Measurements from ENCODE around the gene RAPGEF5. TPM values are rescaled to one million over a fixed set of nuclear protein-coding genes. Genes with fewer than 3 reads are reported as not detected.

The RAPGEF5 gene
- polyA plus RNA-seq, 1 donor = 29.8 TPM

GRCh38 chr7:22292531-22292930 is 64.4 kb downstream of the RAPGEF5 start:
- DNase-seq = no peak
- no peaks in the 10 kb centered on the region for H3K27me3 ChIP-seq (ENCODE audit: control insufficient read depth, insufficient read depth, low read length)
- H3K4me3 ChIP-seq (ENCODE audit: low read length) = no peak overlapping the region
- 83% methylated on average over 1 of the region's 3 CpGs for WGBS (ENCODE audit: insufficient coverage, low lambda C conversion rate)
- H3K4me1 ChIP-seq (ENCODE audit: control insufficient read depth, insufficient read depth, low read length) = no peaks in the 10 kb centered on the region
- peaks cover 22% of the 10 kb centered on the region for H3K36me3 ChIP-seq (ENCODE audit: control insufficient read depth, insufficient read depth, low read length)
- no peak overlapping the region for H3K27ac ChIP-seq (ENCODE audit: low read length)
- H3K9me3 ChIP-seq (ENCODE audit: control insufficient read depth, low read depth, low read length) = no peaks in the 10 kb centered on the region

GRCh38 chr7:22291977-22292376 is 65.0 kb downstream of the RAPGEF5 start:
- H3K36me3 ChIP-seq (ENCODE audit: control insufficient read depth, insufficient read depth, low read length) = peaks cover 22% of the 10 kb centered on the region
- no peaks in the 10 kb centered on the region for H3K4me1 ChIP-seq (ENCODE audit: control insufficient read depth, insufficient read depth, low read length)
- H3K9me3 ChIP-seq (ENCODE audit: control insufficient read depth, low read depth, low read length) = no peaks in the 10 kb centered on the region
- no peaks in the 10 kb centered on the region for H3K27me3 ChIP-seq (ENCODE audit: control insufficient read depth, insufficient read depth, low read length)
- DNase-seq = no peak
- no peak overlapping the region for H3K4me3 ChIP-seq (ENCODE audit: low read length)
- WGBS (ENCODE audit: insufficient coverage, low lambda C conversion rate) = no CpG with 5 or more reads among the region's 2 CpGs
- no peak overlapping the region for H3K27ac ChIP-seq (ENCODE audit: low read length)

GRCh38 chr7:22288202-22288601 is 68.8 kb downstream of the RAPGEF5 start:
- Histone ChIP-seq H3K27ac (ENCODE audit: low read length) (no peak overlapping the region), H3K27me3 (ENCODE audit: control insufficient read depth, insufficient read depth, low read length) (no peaks in the 10 kb centered on the region), H3K36me3 (ENCODE audit: control insufficient read depth, insufficient read depth, low read length) (peaks cover 13% of the 10 kb centered on the region), H3K9me3 (ENCODE audit: control insufficient read depth, low read depth, low read length) (no peaks in the 10 kb centered on the region), H3K4me3 (ENCODE audit: low read length) (no peak overlapping the region), H3K4me1 (ENCODE audit: control insufficient read depth, insufficient read depth, low read length) (no peaks in the 10 kb centered on the region)
- no peak for DNase-seq
- 80% methylated on average over 1 of the region's 6 CpGs for WGBS (ENCODE audit: insufficient coverage, low lambda C conversion rate)

GRCh38 chr7:22287412-22287811 is 69.5 kb downstream of the RAPGEF5 start:
- DNase-seq = no peak
- Histone ChIP-seq H3K27me3 (ENCODE audit: control insufficient read depth, insufficient read depth, low read length) (no peaks in the 10 kb centered on the region), H3K9me3 (ENCODE audit: control insufficient read depth, low read depth, low read length) (no peaks in the 10 kb centered on the region), H3K27ac (ENCODE audit: low read length) (no peak overlapping the region), H3K4me1 (ENCODE audit: control insufficient read depth, insufficient read depth, low read length) (no peaks in the 10 kb centered on the region), H3K36me3 (ENCODE audit: control insufficient read depth, insufficient read depth, low read length) (peaks cover 10% of the 10 kb centered on the region), H3K4me3 (ENCODE audit: low read length) (no peak overlapping the region)
- WGBS (ENCODE audit: insufficient coverage, low lambda C conversion rate) = no CpG with 5 or more reads among the region's 2 CpGs

- H3K4me3 ChIP-seq (ENCODE audit: low read length) = no peak overlapping the region
- H3K36me3 ChIP-seq (ENCODE audit: control insufficient read depth, insufficient read depth, low read length) = peaks cover 10% of the 10 kb centered on the region
- no peaks in the 10 kb centered on the region for H3K9me3 ChIP-seq (ENCODE audit: control insufficient read depth, low read depth, low read length)
- H3K27me3 ChIP-seq (ENCODE audit: control insufficient read depth, insufficient read depth, low read length) = no peaks in the 10 kb centered on the region
- H3K4me1 ChIP-seq (ENCODE audit: control insufficient read depth, insufficient read depth, low read length) = no peaks in the 10 kb centered on the region
- DNase-seq = no peak
- no peak overlapping the region for H3K27ac ChIP-seq (ENCODE audit: low read length)
- 60% methylated on average over 1 of the region's 2 CpGs for WGBS (ENCODE audit: insufficient coverage, low lambda C conversion rate)
These were observed 70.5 kb downstream of the RAPGEF5 start for GRCh38 chr7:22286436-22286835.

- no peak overlapping the region for H3K27ac ChIP-seq (ENCODE audit: low read length)
- WGBS (ENCODE audit: insufficient coverage, low lambda C conversion rate) = 88% methylated on average over 1 of the region's 2 CpGs
- no peak overlapping the region for H3K4me3 ChIP-seq (ENCODE audit: low read length)
- H3K9me3 ChIP-seq (ENCODE audit: control insufficient read depth, low read depth, low read length) = no peaks in the 10 kb centered on the region
- no peaks in the 10 kb centered on the region for H3K36me3 ChIP-seq (ENCODE audit: control insufficient read depth, insufficient read depth, low read length)
- no peaks in the 10 kb centered on the region for H3K4me1 ChIP-seq (ENCODE audit: control insufficient read depth, insufficient read depth, low read length)
- DNase-seq = no peak
- no peaks in the 10 kb centered on the region for H3K27me3 ChIP-seq (ENCODE audit: control insufficient read depth, insufficient read depth, low read length)
These were observed 75.5 kb downstream of the RAPGEF5 start for GRCh38 chr7:22281481-22281880.

GRCh38 chr7:22280031-22280430 is 76.9 kb downstream of the RAPGEF5 start:
- Histone ChIP-seq H3K27me3 (ENCODE audit: control insufficient read depth, insufficient read depth, low read length) (no peaks in the 10 kb centered on the region), H3K9me3 (ENCODE audit: control insufficient read depth, low read depth, low read length) (no peaks in the 10 kb centered on the region), H3K36me3 (ENCODE audit: control insufficient read depth, insufficient read depth, low read length) (no peaks in the 10 kb centered on the region), H3K4me1 (ENCODE audit: control insufficient read depth, insufficient read depth, low read length) (no peaks in the 10 kb centered on the region), H3K4me3 (ENCODE audit: low read length) (no peak overlapping the region), H3K27ac (ENCODE audit: low read length) (no peak overlapping the region)
- WGBS (ENCODE audit: insufficient coverage, low lambda C conversion rate) = no CpG with 5 or more reads among the region's 3 CpGs
- no peak for DNase-seq

GRCh38 chr7:22278660-22279059 is 78.3 kb downstream of the RAPGEF5 start:
- H3K27ac ChIP-seq (ENCODE audit: low read length) = no peak overlapping the region
- peaks cover 5% of the 10 kb centered on the region for H3K36me3 ChIP-seq (ENCODE audit: control insufficient read depth, insufficient read depth, low read length)
- H3K4me3 ChIP-seq (ENCODE audit: low read length) = no peak overlapping the region
- H3K9me3 ChIP-seq (ENCODE audit: control insufficient read depth, low read depth, low read length) = no peaks in the 10 kb centered on the region
- H3K4me1 ChIP-seq (ENCODE audit: control insufficient read depth, insufficient read depth, low read length) = no peaks in the 10 kb centered on the region
- DNase-seq = peak in 1 of 2 donors; percentile 13
- 33% methylated on average over 1 of the region's 2 CpGs for WGBS (ENCODE audit: insufficient coverage, low lambda C conversion rate)
- no peaks in the 10 kb centered on the region for H3K27me3 ChIP-seq (ENCODE audit: control insufficient read depth, insufficient read depth, low read length)

- Histone ChIP-seq H3K27ac (ENCODE audit: low read length) (no peak overlapping the region), H3K9me3 (ENCODE audit: control insufficient read depth, low read depth, low read length) (no peaks in the 10 kb centered on the region), H3K4me3 (ENCODE audit: low read length) (no peak overlapping the region), H3K36me3 (ENCODE audit: control insufficient read depth, insufficient read depth, low read length) (peaks cover 5% of the 10 kb centered on the region), H3K4me1 (ENCODE audit: control insufficient read depth, insufficient read depth, low read length) (no peaks in the 10 kb centered on the region), H3K27me3 (ENCODE audit: control insufficient read depth, insufficient read depth, low read length) (no peaks in the 10 kb centered on the region)
- WGBS (ENCODE audit: insufficient coverage, low lambda C conversion rate) = no CpG with 5 or more reads among the region's 4 CpGs
- no peak for DNase-seq
These were observed 79.6 kb downstream of the RAPGEF5 start for GRCh38 chr7:22277375-22277774.

GRCh38 chr7:22275661-22276060 is 81.3 kb downstream of the RAPGEF5 start:
- 100% methylated on average over 1 of the region's 2 CpGs for WGBS (ENCODE audit: insufficient coverage, low lambda C conversion rate)
- Histone ChIP-seq H3K9me3 (ENCODE audit: control insufficient read depth, low read depth, low read length) (peaks cover 2% of the 10 kb centered on the region), H3K27me3 (ENCODE audit: control insufficient read depth, insufficient read depth, low read length) (no peaks in the 10 kb centered on the region), H3K4me3 (ENCODE audit: low read length) (no peak overlapping the region), H3K27ac (ENCODE audit: low read length) (no peak overlapping the region), H3K36me3 (ENCODE audit: control insufficient read depth, insufficient read depth, low read length) (peaks cover 7% of the 10 kb centered on the region), H3K4me1 (ENCODE audit: control insufficient read depth, insufficient read depth, low read length) (no peaks in the 10 kb centered on the region)
- no peak for DNase-seq

- Histone ChIP-seq H3K36me3 (ENCODE audit: control insufficient read depth, insufficient read depth, low read length) (peaks cover 7% of the 10 kb centered on the region), H3K27ac (ENCODE audit: low read length) (no peak overlapping the region), H3K4me3 (ENCODE audit: low read length) (no peak overlapping the region), H3K4me1 (ENCODE audit: control insufficient read depth, insufficient read depth, low read length) (peaks cover 4% of the 10 kb centered on the region), H3K9me3 (ENCODE audit: control insufficient read depth, low read depth, low read length) (peaks cover 2% of the 10 kb centered on the region), H3K27me3 (ENCODE audit: control insufficient read depth, insufficient read depth, low read length) (no peaks in the 10 kb centered on the region)
- DNase-seq = no peak
- 100% methylated on average over 1 of the region's 4 CpGs for WGBS (ENCODE audit: insufficient coverage, low lambda C conversion rate)
These were observed 85.6 kb downstream of the RAPGEF5 start for GRCh38 chr7:22271311-22271710.

Data from large intestine (tissue), 3 donors.